GM18870 (cell line): ENCODE results near the gene PROB1.

Experiments
- ATAC-seq: cut with Tn5 transposase; IDR thresholded peaks from one replicate; pipeline ENCODE4 v1.9.1; 2021; ENCODE audit warnings: moderate library complexity; ENCODE audit not compliant: unreplicated experiment

Gene PROB1

DNA sequence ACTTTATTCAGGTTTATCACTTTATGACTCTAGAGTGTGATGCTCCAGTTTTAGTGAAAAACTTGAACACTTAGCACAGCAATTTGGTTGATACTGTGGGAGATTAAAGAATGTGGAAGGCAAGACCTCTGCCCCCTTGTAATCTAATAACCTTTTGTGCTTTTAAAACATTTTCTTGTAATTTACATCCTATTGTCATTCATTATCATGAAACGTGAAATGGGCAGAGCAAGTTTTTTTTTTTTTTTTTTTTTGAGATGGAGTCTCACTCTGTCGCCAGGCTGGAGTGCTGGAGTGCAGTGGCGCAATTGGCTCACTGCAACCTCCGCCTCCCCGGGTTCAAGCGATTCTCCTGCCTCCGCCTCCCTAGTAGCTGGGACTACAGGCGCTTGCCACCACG, 51.4 kb downstream of the PROB1 start:
- ATAC-seq: no peak

GRCh38 chr5:139342423-139342723, 52.5 kb downstream of the PROB1 start:
- ATAC-seq: no peak

- peak; percentile 78 for ATAC-seq
These were observed 53.0 kb downstream of the PROB1 start, which contains the start of gene PAIP2 for GRCh38 chr5:139341689-139342422. TSS of gene PAIP2 (plus strand) at chr5:139341854. CDS start at chr5:139363785, 21,931 bp downstream.

GRCh38 chr5:139341187-139341688, 53.7 kb downstream of the PROB1 start:
- ATAC-seq: no peak
